ENCODE measurements around the gene SMAD9.
"Not testable (repeated sequence)": the region's sequence is repeated elsewhere in the genome, so short reads cannot be mapped to it uniquely, and the experiment has no call there.

SMAD9 gene

DNA sequence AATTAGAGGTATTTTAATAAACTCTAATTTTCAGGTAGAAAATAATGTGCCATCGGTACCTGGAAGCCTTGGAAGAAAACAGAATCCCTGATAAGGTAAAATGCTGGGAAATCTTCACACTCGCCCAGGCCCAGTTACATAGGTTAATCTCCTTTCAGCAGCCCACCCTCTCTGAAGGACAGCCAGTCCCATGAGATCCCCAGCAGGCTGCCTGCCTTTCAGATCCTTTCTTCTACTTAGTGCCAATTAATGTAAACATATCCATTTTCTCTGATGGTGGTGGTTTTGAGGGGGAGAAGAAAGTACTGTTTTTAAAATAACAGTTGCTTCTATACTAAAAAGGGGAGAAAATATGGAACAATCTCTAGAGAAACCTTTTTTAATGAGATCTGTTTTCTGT lies 12.2 kb downstream of the SMAD9 start:
- no peak for DNase-seq

DNA sequence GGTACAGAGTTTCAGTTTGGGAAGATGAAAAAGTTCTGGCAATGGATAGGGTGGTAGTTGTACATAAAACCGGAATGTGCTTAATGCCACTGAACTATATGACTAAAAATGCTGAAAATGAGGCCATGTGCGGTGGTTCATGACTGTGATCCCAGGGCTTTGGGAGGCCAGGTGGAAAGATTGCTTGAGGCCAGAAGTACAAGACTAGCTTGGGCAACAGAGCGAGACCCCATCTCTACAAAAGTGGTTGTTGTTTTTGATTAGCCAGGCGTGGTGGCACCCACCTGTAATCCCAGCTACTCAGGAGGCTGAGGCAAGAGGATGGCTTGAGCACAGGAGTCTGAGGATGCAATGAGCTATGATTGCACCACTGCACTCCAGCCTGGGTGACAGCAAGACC lies 12.8 kb downstream of the SMAD9 start:
- DNase-seq = no peak

DNA sequence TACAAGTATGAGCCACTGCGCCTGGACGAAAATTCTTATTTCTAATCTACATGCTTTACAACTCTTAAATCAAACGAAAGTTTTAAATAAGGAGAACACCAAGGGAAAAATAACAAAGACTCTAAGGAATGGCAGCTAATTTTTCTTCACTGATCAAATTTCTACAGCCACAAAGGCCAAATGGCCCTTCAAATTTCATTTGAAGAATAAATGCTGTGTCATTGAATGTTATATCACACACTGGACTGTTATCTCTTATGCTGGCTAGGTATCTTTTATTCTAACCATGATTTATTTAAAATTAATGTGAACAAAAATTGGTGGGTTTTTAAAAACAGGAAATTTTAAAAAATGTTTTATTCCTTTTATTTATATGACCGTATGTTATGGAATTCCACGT lies 14.1 kb downstream of the SMAD9 start:
- no peak for DNase-seq

DNA sequence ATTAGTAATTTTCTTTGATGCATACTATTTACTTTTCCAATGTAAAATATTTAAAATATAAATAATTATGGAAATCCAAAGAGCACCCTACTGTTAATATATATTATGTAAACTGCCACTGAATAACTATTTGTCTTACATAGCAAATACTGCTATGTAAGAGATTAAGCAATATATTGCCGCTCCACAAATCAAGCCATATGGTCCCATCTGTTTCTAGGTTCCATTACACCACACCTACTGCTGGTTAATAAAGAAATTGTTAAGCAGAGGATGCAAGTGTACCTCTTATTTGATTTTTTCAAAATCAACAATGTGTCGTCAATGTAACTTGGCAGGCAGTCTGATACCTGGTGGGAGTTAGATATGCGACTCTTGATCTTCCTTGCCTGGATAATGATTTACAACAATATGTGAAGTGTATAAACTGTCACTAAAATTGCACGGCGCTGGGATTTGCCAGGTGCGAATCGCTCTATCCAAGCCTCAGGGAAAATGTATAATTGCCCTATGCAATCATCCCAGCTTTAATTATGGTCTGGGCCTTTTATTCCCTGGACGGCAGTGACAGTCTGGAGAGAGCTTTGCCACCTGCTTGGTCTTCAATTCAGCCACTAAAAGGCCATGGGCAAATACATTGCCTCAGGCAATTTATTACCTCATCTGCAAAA lies 16.0 kb downstream of the SMAD9 start:
- no peak for DNase-seq

DNA sequence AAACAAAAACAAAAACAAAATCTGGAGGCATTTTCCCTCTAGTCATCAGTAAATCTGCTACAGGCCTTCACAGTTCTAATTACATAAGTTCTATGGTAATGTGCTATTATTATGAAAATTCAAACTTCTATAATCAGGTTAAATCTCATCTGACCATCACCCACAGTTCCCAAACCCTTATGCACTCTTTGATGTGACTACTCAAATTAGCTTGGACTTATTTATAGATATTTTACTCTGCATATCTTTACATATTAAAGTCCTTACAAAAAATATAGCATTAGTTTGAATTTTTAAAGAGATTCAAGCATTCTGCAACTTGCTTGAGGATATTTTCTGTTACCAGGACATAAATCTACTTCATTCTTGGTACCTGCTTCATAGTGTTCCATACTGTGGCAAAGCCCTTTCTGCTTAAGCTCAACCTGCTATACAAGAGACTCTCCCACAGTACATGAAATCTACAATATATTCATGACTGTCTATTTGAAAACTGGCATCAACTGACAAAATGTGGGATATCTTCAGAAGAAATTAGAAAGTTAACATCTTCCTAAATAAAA lies 22.9 kb downstream of the SMAD9 start:
- no peak for DNase-seq

DNA sequence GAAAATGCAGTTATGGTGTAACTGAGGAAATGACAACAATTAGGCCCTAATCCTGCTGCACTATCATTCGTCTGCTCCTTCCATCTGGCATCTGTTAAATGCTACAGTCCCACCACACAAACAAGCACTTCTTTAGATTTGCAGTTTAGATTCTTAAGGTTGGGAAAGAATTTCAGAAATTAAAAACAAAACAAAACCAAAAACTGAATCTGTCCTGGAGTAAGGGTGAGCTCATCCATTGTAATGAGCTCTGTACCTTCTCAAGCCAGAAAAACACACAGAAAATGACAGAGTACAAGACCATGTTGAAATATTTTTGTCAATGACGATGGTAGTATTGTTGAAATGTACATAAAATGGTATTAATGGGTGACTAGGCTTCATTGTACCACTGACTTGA lies 28.3 kb downstream of the SMAD9 start:
- DNase-seq = no peak

DNA sequence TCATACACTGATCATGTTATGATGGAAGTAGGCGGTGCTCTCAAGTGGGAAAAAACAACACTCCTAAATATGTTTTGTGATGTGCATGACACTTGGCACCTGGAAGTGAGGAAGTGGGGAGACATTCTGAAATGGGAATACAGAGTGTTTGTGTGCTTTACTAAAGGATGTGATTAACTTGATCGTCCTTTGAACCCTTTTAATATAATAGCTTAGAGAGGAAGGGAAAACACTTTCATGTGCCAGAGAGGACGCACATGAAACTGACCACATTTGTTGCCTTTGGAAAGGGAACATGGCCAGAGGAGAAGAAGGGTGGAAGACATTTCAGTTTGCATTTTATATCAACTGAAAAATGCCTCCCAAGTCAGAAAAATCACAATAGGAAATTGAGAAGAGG lies 31.4 kb downstream of the SMAD9 start:
- no peak for DNase-seq

DNA sequence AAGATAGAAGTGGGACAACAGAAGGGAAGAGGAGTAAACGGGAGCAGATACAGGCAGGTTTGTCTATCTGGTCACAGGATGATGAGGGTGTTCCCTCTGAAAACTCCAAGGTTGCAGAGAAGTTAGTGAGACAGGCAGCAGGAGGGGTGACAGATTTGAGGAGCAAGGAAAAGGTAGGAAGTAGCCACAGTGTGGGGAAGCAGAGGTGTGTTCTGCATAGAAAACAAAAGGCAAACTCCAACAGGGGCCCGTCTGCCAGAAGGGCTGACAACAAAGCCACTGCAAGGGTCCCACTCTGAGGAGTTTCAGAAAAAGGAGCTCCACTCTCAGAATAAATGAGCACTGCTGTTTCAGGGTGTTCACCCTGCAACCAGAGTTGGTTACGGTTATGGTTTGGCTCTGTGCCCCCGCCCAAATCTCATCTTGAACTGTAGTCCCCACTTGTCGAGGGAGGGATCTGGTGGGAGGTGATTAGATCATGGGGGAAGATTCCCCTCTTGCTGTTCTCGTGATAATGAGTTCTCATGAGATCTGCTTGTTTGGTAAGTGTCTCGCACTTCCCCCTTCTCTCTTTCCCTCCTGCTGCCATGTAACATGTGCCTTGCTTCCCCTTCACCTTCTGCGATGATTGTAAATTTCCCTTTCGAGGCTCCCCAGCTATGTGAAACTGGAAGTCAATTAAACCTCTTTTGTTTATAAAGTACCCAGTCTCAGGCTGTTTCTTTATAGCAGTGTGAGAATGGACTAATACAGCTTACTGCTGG lies 32.1 kb downstream of the SMAD9 start:
- no peak for DNase-seq

DNA sequence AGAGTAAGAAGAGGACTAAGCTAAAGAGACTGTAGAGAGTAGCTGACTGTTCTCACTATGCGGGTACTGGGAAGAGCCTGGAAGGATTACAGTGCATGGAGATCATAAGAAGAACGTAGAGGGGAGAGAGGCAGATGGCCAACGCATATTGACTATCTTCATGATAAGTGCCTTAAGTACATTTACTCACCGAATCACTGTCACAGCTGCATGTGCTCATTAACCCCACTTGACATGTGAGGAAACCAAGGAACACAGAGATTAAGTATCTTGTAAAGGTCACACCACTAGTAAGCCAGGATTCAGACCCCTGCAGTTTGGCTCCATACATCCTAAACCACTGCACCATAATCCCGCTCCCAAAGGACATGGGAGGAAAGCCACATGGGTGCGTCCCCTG lies 34.1 kb downstream of the SMAD9 start:
- no peak for DNase-seq

DNA sequence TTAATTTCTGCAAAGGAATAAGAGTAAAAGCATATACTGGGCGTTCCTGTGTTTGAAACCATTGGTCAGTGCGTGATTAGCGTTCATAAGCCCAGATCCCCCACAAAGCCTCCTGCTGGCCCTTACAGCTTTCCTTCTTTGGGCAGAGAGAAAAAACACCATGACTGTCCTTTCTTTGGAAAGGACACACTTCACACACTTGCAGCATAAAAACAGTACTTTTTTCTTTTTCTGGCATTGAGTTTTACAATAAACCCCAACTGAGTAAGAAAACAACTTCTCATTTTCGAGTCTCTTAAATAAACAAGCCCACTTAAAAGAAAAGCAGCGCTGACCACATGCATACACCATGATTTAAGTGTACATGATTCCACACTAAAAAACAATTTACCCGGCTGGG lies 35.8 kb downstream of the SMAD9 start:
- no peak for DNase-seq

DNA sequence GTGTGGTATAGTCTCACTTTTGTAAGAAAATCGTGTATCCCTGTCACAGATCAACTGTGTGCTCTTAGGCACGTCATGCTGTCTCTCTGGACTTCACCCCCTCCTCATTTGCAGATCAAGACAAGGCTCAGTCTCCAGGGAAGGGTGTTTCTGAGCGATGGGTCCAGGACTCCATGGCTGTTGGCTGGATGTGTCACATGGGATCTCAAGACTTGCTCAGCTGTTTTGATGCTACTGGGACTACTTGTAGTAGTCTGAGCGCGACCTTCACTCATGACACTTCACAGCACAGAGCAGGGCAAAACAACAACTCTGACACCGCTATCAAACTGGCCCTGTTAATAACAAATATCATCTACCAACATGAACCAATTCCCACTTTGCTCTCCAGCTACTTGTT lies 36.2 kb downstream of the SMAD9 start:
- no peak for DNase-seq

DNA sequence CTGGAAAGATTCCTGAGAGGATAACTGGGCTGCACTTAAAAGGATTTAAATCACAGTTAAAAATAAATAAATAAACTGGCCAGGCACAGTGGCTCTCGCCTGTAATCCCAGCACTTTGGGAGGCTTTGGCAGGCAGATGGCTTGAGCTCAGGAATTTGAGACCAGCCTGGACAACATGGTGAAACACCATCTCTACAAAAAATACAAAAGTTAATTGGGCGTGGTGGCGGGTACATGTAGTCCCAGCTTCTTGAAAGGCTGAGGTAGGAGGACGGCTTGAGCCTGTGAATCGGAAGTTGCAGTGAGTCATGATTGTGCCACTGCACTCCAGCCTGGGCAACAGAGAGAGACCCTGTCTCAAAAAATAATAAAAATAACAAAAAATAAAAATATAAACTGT lies 36.6 kb downstream of the SMAD9 start:
- DNase-seq = not testable (repeated sequence)

DNA sequence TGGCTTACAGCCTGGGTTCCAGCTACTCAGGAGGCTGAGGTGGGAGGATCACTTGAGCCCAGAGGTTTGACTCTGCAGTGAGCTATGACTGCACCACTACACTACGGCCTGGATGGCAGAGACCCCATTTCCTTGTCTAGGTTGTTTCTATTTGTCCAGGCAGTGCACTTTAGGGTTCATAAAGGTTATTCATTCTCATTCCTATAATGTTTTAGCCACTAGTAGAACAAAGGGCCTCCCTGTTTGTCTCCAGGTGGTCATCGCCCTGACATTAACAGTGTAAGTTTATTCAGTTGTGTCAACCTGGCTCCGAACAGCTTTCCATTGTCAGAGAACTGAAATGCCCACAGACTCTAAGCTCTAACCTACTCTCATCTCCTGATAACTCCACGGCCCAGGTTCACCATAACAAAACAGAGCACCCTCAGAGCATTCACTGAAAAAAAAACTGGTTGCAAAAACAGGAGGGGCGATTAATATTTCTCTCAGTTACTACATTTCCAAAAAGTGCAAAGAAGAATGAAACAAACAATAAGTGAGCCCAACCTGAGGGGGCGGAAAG lies 37.1 kb downstream of the SMAD9 start:
- DNase-seq = no peak

DNA sequence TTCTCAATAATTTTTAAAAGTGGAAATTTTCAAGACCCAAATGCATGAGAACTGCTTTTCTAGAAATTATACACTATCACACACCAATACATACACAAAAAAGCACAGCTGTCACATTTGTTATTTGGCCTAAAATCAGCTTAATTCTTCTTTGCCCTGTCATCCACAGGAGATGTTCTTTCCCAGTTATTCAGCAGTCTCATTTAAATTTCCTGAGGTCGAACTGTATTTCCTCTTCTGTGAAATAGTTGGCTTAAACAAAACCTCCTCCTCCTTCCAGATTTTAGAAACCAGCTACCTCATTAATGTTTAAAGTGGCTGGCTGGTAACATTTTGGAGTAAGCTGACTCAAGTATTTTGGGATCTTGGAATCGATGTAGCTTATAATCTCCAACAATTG lies 39.1 kb downstream of the SMAD9 start:
- DNase-seq = no peak

DNA sequence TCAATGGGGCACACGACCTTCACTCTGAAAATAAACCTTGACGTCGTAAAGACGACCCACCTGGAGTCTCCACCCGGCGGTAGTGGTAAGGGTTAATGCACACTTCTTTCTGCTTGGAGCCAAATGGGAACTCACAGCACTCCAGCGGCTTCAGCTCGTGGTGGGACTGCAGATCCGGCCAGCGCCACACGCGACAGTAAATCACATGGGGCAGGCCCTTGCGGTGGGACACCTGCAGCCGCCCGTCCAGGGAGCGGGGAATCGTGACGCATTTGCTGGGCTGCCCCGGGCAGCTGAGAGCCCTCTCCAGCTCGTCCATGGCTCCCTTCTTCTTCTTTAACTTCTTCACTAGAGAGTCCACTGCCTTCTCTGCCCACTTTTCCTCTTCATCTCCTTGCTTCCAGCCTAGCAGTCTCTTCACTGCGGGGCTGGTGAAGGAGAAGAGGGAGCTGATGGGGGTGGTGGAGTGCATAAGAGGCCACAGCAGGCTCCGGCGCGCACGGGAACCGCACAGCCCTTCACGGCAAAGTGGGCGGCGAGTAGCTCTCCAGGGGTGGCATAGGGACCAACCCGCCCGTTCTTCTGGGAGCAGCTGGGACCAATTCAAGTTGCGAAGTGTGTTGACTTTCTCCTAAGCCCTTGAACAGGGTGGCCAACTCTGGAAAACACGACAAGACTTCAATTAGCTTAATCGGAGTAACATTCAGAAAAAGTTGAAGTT lies 40.7 kb downstream of the SMAD9 start:
- DNase-seq = no peak

DNA sequence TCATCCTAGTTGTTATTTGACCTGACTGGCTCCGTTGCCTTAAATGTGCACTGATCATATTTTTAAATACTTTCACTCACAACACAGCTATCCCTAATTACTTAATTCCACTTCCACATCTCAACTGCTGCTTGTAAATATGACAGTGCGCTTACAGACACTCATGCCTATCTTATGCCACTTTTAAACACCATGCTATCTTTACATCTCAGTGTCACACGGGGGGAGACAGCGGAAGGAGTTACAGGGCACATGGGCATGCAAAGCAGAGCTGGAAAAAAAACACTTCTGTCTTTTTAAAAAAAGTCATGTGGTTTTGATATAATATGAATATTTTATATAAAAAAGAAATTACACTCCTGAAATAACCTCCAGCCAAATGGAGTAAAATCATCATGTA lies 44.1 kb downstream of the SMAD9 start:
- DNase-seq = no peak

DNA sequence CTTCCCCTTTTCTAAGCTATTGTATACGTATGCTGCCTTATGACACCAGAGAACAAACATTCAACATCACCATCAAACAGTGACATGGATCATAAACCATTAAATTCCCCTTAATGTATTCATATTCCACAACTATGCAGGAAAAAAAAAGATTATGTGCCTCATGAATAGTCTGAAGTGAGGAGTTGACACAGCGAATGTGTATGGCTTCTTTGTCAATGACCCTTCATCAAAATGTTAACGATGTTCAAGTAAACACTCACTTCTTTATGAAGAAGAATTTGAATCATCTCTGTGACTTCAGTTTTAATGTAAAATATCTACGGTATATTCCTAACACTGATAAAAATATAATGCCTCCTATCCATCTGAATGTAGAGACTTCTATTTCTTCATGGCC lies 44.6 kb downstream of the SMAD9 start:
- no peak for DNase-seq

DNA sequence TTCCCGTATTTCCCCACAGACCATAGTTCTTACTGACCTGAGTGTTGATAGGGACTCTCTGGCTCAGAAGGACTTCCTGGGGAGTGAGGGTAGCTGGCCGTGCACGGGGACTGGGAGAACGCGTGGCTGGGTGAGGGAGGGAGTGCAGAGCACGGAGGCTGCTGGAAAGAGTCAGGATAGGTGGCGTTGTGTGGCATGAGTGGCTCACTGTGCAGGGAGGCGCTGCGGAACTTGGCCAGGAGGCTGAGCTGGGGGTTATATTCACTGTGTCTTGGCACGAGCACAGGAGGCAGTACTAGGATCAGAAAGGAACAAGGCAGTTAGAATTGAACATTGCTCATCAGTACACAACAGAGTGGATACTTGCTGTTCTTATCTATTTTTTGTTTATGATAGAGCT lies 47.4 kb downstream of the SMAD9 start:
- DNase-seq = no peak

DNA sequence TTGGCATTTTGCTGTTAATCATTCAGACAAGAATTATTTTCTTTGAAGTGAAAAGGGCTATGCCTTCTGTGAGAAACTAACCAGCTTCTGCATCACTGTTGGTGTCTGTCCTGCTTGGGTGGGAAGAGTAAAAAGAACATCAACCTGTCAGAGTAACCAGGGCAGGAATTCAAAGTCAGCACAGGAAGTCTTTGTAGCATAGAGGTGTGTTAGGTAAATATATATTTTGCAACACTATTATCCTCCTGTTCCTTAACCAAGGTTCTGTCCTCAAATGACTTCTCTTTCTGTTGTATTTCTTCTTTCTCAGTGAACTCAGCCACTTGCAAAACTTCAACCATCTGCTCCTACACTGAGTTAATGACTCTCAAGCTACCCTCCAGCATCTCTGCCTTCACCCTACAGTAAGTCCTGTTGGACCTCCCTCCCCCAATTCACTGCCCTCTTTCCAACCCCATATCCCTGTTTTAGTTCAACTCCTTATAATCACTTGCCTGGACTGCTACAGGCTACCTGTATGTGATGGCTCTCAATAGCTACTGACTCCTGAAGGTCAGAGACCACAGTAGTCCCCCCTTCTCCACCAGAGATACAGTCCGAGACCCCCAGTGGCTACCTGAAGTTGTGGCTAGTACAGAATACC lies 49.9 kb downstream of the SMAD9 start:
- no peak for DNase-seq

DNA sequence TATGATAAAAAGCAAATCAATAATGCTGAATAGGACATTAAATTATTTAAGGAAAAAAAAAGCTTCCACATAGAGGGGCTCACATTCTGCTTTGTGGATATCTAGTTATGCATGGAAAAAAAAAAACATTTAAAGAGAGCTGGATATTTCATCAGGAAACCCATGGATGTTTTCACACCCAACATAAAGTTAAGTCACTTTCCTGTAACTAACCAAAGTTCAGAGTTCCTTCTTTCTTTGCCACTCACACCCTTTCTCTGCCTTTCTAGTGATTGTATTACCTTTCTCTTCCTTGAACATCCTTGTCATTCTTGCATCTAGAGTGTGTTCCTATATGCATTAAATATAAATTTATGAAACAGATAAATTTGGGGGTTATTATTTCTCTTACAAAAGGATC lies 53.8 kb downstream of the SMAD9 start:
- DNase-seq = no peak

DNA sequence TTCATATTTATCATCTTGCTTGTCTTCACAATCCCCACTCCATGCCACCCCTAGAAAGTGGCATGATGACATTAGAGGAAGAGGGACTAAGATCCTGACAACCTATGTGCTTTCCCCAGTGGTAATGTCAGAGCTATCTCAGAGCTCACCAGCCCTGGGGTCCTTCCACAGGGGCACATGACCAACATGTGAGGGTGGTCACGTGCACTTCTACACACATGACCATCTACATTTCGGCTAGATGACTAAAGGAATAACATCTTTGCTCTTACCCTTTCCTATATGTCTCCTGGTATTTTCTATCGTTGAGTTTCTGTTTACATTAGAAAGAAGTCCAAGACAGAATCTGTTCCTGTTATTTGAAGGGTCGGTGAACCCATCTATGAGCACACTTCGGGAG lies 54.8 kb downstream of the SMAD9 start:
- DNase-seq = no peak

DNA sequence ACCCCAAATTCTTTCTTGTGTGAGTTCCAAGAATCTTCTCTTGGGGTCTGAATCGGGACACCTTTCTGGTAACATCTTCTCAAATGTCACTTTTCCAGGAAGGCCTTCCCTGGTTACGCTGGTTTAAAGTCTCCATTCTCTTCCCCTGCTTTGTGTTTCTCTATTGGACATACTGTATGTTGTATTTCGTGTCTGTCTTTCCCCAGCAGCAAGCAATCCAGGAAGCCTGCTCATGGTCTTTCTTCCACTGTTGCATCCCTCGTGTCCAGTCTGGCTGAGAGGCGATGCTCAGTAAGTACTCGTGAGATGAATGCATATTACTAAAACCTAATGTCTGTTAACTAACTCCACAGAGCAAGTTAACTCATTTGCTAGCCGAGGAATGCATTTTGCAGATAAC lies 57.3 kb downstream of the SMAD9 start:
- no peak for DNase-seq
